H9 (cell line): ENCODE results near the gene ACOX1. TPM values are rescaled to one million over a fixed set of nuclear protein-coding genes. Genes with fewer than 3 reads are reported as not detected.

Experiments used
- DNase-seq: peaks from one replicate; pipeline ENCODE4 v3.0.0-alpha.2; 2017
- H2AFZ ChIP-seq: one replicate; pipeline ENCODE4 v1.6.1; 2013; ENCODE audit warnings: mild to moderate bottlenecking, low read length, control low read depth, moderate library complexity
- H2AK5ac ChIP-seq: 2 replicates; pipeline ENCODE4 v1.6.1; 2013; ENCODE audit warnings: low read length, control low read depth, mixed read lengths; ENCODE audit not compliant: insufficient read length
- H2BK120ac ChIP-seq: one replicate; pipeline ENCODE4 v1.6.1; 2013; ENCODE audit warnings: low read depth, mild to moderate bottlenecking, low read length, control low read depth, inconsistent platforms; ENCODE audit not compliant: poor library complexity, severe bottlenecking
- H2BK12ac ChIP-seq: 2 replicates; pipeline ENCODE4 v1.6.1; 2013; ENCODE audit warnings: low read length, control low read depth, mixed read lengths, low read depth; ENCODE audit not compliant: insufficient read length
- H2BK15ac ChIP-seq: 2 replicates; pipeline ENCODE4 v1.6.1; 2013; ENCODE audit warnings: low read depth, low read length, control low read depth
- H2BK20ac ChIP-seq: one replicate; pipeline ENCODE4 v1.6.1; 2013; ENCODE audit warnings: low read depth, mild to moderate bottlenecking, low read length, control low read depth, inconsistent platforms; ENCODE audit not compliant: poor library complexity, severe bottlenecking
- H2BK5ac ChIP-seq: 2 replicates; pipeline ENCODE4 v1.6.1; 2013; ENCODE audit warnings: low read length, control low read depth, mixed read lengths; ENCODE audit not compliant: insufficient read length
- H3K14ac ChIP-seq: 2 replicates; pipeline ENCODE4 v1.6.1; 2013; ENCODE audit warnings: low read length, control low read depth; ENCODE audit not compliant: insufficient read depth
- H3K18ac ChIP-seq: 2 replicates; pipeline ENCODE4 v1.6.1; 2013; ENCODE audit warnings: low read depth, mild to moderate bottlenecking, mixed read lengths, low read length, control low read depth; ENCODE audit not compliant: insufficient read length
- H3K23ac ChIP-seq: 2 replicates; pipeline ENCODE4 v1.6.1; 2013; ENCODE audit warnings: low read length, control low read depth, mixed read lengths, low read depth; ENCODE audit not compliant: insufficient read length
- H3K23me2 ChIP-seq: 2 replicates; pipeline ENCODE4 v1.6.1; 2013; ENCODE audit warnings: low read depth, mild to moderate bottlenecking, mixed read lengths, low read length, control low read depth; ENCODE audit not compliant: insufficient read length, poor library complexity, severe bottlenecking
- H3K27ac ChIP-seq: 2 replicates; pipeline ENCODE4 v1.5.1; 2013; ENCODE audit warnings: low read length, control low read depth, mixed read lengths, low read depth; ENCODE audit not compliant: insufficient read length
- H3K27me3 ChIP-seq: 2 replicates; pipeline ENCODE4 v1.6.1; 2013; ENCODE audit warnings: low read length, control low read depth, inconsistent platforms; ENCODE audit not compliant: insufficient read depth
- H3K4ac ChIP-seq: 2 replicates; pipeline ENCODE4 v1.6.1; 2013; ENCODE audit warnings: low read depth, mild to moderate bottlenecking, control low read depth, inconsistent platforms, low read length, moderate library complexity
- H3K4me1 ChIP-seq: 2 replicates; pipeline ENCODE4 v1.6.1; 2013; ENCODE audit warnings: low read length, control low read depth, inconsistent platforms; ENCODE audit not compliant: insufficient read depth
- H3K4me2 ChIP-seq: 2 replicates; pipeline ENCODE4 v1.6.1; 2013; ENCODE audit warnings: low read length, control low read depth, mixed read lengths; ENCODE audit not compliant: insufficient read length, insufficient read depth
- H3K56ac ChIP-seq: 2 replicates; pipeline ENCODE4 v1.6.1; 2013; ENCODE audit warnings: low read depth, mild to moderate bottlenecking, mixed read lengths, low read length, control low read depth; ENCODE audit not compliant: insufficient read length
- H3K79me1 ChIP-seq: 2 replicates; pipeline ENCODE4 v1.6.1; 2013; ENCODE audit warnings: low read depth, mild to moderate bottlenecking, moderate library complexity, low read length, control low read depth, inconsistent platforms; ENCODE audit not compliant: insufficient read depth, poor library complexity, severe bottlenecking
- H3K79me2 ChIP-seq: 2 replicates; pipeline ENCODE4 v1.6.1; 2013; ENCODE audit warnings: low read length, control low read depth, inconsistent platforms; ENCODE audit not compliant: insufficient read depth
- H3K9ac ChIP-seq: 2 replicates; pipeline ENCODE4 v1.6.1; 2013; ENCODE audit warnings: low read length, control low read depth, mixed read lengths; ENCODE audit not compliant: insufficient read length; ENCODE audit errors: extremely low read depth
- H3K9me3 ChIP-seq: one replicate; pipeline ENCODE4 v1.6.1; 2013; ENCODE audit warnings: low read depth, low read length, inconsistent platforms; ENCODE audit not compliant: control insufficient read depth
- H3T11ph ChIP-seq: one replicate; pipeline ENCODE4 v1.6.1; 2013; ENCODE audit warnings: mild to moderate bottlenecking, low read length, control low read depth, inconsistent platforms
- H4K20me1 ChIP-seq: one replicate; pipeline ENCODE4 v1.6.1; 2013; ENCODE audit not compliant: control insufficient read depth, insufficient read length, insufficient read depth
- H4K5ac ChIP-seq: 2 replicates; pipeline ENCODE4 v1.6.1; 2013; ENCODE audit warnings: low read depth, mild to moderate bottlenecking, mixed read lengths, low read length, control low read depth; ENCODE audit not compliant: insufficient read length
- H4K8ac ChIP-seq: replicated peaks from 2 replicates; pipeline ENCODE4 v1.6.1; 2013; ENCODE audit warnings: low read length, control low read depth, mixed read lengths, low read depth; ENCODE audit not compliant: insufficient read length
- H4K91ac ChIP-seq: 2 replicates; pipeline ENCODE4 v1.6.1; 2013; ENCODE audit warnings: low read depth, mild to moderate bottlenecking, moderate library complexity, mixed read lengths, low read length, control low read depth; ENCODE audit not compliant: insufficient read length
- H3K27ac Mint-ChIP-seq, 3 experiments: 2 replicates in 2 of 3; 3 replicates in 1 of 3; pipeline ENCODE4 v1.8.0; 2020 to 2021; ENCODE audit warnings: mixed read lengths in 3 of 3, mild to moderate bottlenecking in 1 of 3, moderate library complexity in 1 of 3
- H3K27me3 Mint-ChIP-seq: 2 replicates; pipeline ENCODE4 v1.8.0; 2021; ENCODE audit warnings: low read depth, mild to moderate bottlenecking, moderate library complexity, mixed read lengths
- H3K36me3 Mint-ChIP-seq, 3 experiments: 2 replicates in 2 of 3; 3 replicates in 1 of 3; pipeline ENCODE4 v1.8.0; 2020 to 2021; ENCODE audit warnings: low read depth in 3 of 3, mixed read lengths in 3 of 3; ENCODE audit not compliant: insufficient read depth in 1 of 3
- H3K4me1 Mint-ChIP-seq, 2 experiments: 2 replicates each; pipeline ENCODE4 v1.8.0; 2020; ENCODE audit warnings: mixed read lengths in 2 of 2
- H3K4me3 Mint-ChIP-seq, 2 experiments: 2 replicates in 1 of 2; 3 replicates in 1 of 2; pipeline ENCODE4 v1.8.0; 2020 to 2021; ENCODE audit warnings: mild to moderate bottlenecking in 2 of 2, mixed read lengths in 2 of 2, moderate library complexity in 1 of 2
- H3K9me3 Mint-ChIP-seq, 2 experiments: 2 replicates in 1 of 2; 3 replicates in 1 of 2; pipeline ENCODE4 v1.8.0; 2020; ENCODE audit warnings: mild to moderate bottlenecking in 2 of 2, mixed read lengths in 2 of 2, moderate library complexity in 1 of 2
- CTCF ChIP-seq: fragments of 200-600 bp; sonication (generic); conservative IDR thresholded peaks from 3 replicates; pipeline ENCODE4 v1.8.0; 2021; ENCODE audit warnings: antibody characterized with exemption, mild to moderate bottlenecking
- WGBS: extraction: QIAGEN DNeasy Blood & Tissue Kit; methylation state at CpG from one replicate; pipeline ENCODE4 v1.1.7; 2013; ENCODE audit warnings: missing lambda C conversion rate, low lambda C conversion rate, mixed read lengths; ENCODE audit not compliant: insufficient read length; ENCODE audit errors: extremely low coverage; 5-methylcytosine and 5-hydroxymethylcytosine counted together
- total RNA-seq: library from RNA; stranded (reverse); gene quantifications from 2 replicates; pipeline ENCODE4 v1.2.1, GENCODE V29; 2021

Gene ACOX1
- total RNA-seq, 1 experiment from 2014 or later: 27.4 TPM

GRCh38 chr17:75959051-75959838 is 19.7 kb downstream of the ACOX1 start:
- no CpG with 5 or more reads among the region's 8 CpGs for WGBS
- no peak overlapping the region for H4K91ac ChIP-seq
- H2BK120ac ChIP-seq: no peak overlapping the region
- no peak overlapping the region for H3K23ac ChIP-seq
- no peak for TF ChIP-seq CTCF
- peaks cover 7% of the 10 kb centered on the region; the same call in 1 of the 2 replicates for H3K4me1 ChIP-seq
- H2BK12ac ChIP-seq: no peak overlapping the region
- H2BK15ac ChIP-seq: no peak overlapping the region
- no peak overlapping the region for H2AK5ac ChIP-seq
- H3K79me2 ChIP-seq: no peaks in the 10 kb centered on the region
- H3K9ac ChIP-seq: no peak overlapping the region
- H3K27ac ChIP-seq: no peak overlapping the region
- Mint-ChIP-seq H3K36me3 (peaks cover 8 to 23% (median 22%) of the 10 kb centered on the region in 3 experiments; a peak in 6 of 7 replicates), H3K9me3 (no peaks in the 10 kb centered on the region), H3K27ac (peak overlapping the region in 2 of 3 experiments; percentile 55 to 84; a peak in 6 of 7 replicates), H3K4me1 (peaks cover 19 to 23% of the 10 kb centered on the region in 2 experiments), H3K27me3 (no peaks in the 10 kb centered on the region), H3K4me3 (peak overlapping the region; percentile 7 to 22; a peak in 2 of 5 replicates)
- no peak overlapping the region for H2BK20ac ChIP-seq
- no peaks in the 10 kb centered on the region for H4K20me1 ChIP-seq
- H2BK5ac ChIP-seq: no peak overlapping the region
- no peaks in the 10 kb centered on the region for H3K9me3 ChIP-seq
- no peak overlapping the region for H3K18ac ChIP-seq
- no peak overlapping the region for H2AFZ ChIP-seq
- no peaks in the 10 kb centered on the region for H3K27me3 ChIP-seq
- no peaks in the 10 kb centered on the region for H3K79me1 ChIP-seq
- H3T11ph ChIP-seq: no peak overlapping the region
- H3K23me2 ChIP-seq: no peaks in the 10 kb centered on the region
- peak overlapping the region; percentile 43 for H3K4me2 ChIP-seq
- no peak overlapping the region for H4K5ac ChIP-seq
- H4K8ac ChIP-seq: no peak overlapping the region
- no peak for DNase-seq
- no peak overlapping the region for H3K14ac ChIP-seq
- no peak overlapping the region for H3K56ac ChIP-seq
- no peak overlapping the region for H3K4ac ChIP-seq
